Activated CD8-positive, alpha-beta memory T cell treated with anti-CD3 and anti-CD28 coated beads, Interleukin-2, amount 10 ng/mL, durations not matched to agents 7 days and 5 days (primary cell): ENCODE measurements around the gene MINDY4. TPM values are rescaled to one million over a fixed set of nuclear protein-coding genes. Genes with fewer than 3 reads are reported as not detected.

Source experiments
- ATAC-seq: fragments of 150-1000 bp; cut with Tn5 transposase; one replicate; pipeline ENCODE4 v1.10.0; 2021; ENCODE audit warnings: moderate library complexity
- CTCF ChIA-PET: fragments of 350-600 bp; sonication (Branson Sonifier 250); formaldehyde crosslinking; loops from one replicate; lab custom pipeline; 2021; ENCODE audit warnings: antibody characterized with exemption; lab: Charles Lee
- DNase-seq: peaks from one replicate; pipeline ENCODE4 v3.0.0-alpha.2; 2020
- H3K27ac Mint-ChIP-seq: one replicate; pipeline ENCODE4 v1.8.0; 2021; ENCODE audit warnings: mild to moderate bottlenecking, mixed read lengths
- H3K27me3 Mint-ChIP-seq: one replicate; pipeline ENCODE4 v1.8.0; 2021; ENCODE audit warnings: mixed read lengths
- H3K36me3 Mint-ChIP-seq: one replicate; pipeline ENCODE4 v1.8.0; 2021; ENCODE audit warnings: mild to moderate bottlenecking, mixed read lengths
- H3K4me1 Mint-ChIP-seq: one replicate; pipeline ENCODE4 v1.8.0; 2021; ENCODE audit warnings: mixed read lengths
- H3K4me3 Mint-ChIP-seq: one replicate; pipeline ENCODE4 v1.8.0; 2021; ENCODE audit warnings: mild to moderate bottlenecking, moderate library complexity, mixed read lengths
- H3K9me3 Mint-ChIP-seq: one replicate; pipeline ENCODE4 v1.8.0; 2022; ENCODE audit warnings: low read depth, mixed read lengths
- total RNA-seq, 2 experiments: library from RNA; stranded (reverse); gene quantifications; one replicate each; pipeline ENCODE4 v1.2.3, GENCODE V29; 2021

Gene MINDY4
- total RNA-seq, 2 experiments from 2014 or later: 1.1 to 1.3 TPM

GRCh38 chr7:30900053-30900452 is 128.8 kb downstream of the MINDY4 start:
- Mint-ChIP-seq H3K27me3 (no peaks in the 10 kb centered on the region), H3K9me3 (no peaks in the 10 kb centered on the region), H3K4me3 (no peak overlapping the region), H3K4me1 (no peaks in the 10 kb centered on the region), H3K36me3 (no peaks in the 10 kb centered on the region), H3K27ac (no peak overlapping the region)
- DNase-seq (no peak), ATAC-seq (no peak)
- CTCF ChIA-PET: no interaction called here

- Mint-ChIP-seq H3K4me3 (no peak overlapping the region), H3K27ac (no peak overlapping the region), H3K36me3 (no peaks in the 10 kb centered on the region), H3K9me3 (no peaks in the 10 kb centered on the region), H3K4me1 (no peaks in the 10 kb centered on the region), H3K27me3 (no peaks in the 10 kb centered on the region)
- ATAC-seq (no peak), DNase-seq (no peak)
- CTCF ChIA-PET: no interaction called here
Measured at GRCh38 chr7:30900803-30901362, 129.7 kb downstream of the MINDY4 start.

DNA sequence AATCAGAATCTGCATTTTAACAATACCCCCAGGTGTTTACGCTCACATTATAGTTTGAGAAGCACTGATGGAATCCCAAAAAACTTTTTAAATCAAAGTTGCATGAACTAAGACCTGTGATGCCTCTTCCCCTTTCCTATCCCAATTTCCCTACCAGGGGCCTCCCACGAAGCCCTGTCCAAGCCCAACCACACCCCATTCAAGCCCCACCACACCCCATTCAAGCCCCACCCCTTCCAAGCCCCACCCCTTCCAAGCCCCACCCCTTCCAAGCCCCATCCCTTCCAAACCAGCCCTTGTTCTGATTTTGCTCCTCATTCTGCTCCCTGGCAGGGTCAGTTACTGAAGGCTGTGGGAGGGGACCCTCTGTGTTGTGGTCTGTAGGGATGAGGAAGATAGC is 130.6 kb downstream of the MINDY4 start:
- Mint-ChIP-seq H3K4me1 (no peaks in the 10 kb centered on the region), H3K27ac (no peak overlapping the region), H3K9me3 (no peaks in the 10 kb centered on the region), H3K36me3 (no peaks in the 10 kb centered on the region), H3K27me3 (no peaks in the 10 kb centered on the region), H3K4me3 (no peak overlapping the region)
- CTCF ChIA-PET: no interaction called here
- ATAC-seq (no peak), DNase-seq (no peak)

- Mint-ChIP-seq H3K9me3 (no peaks in the 10 kb centered on the region), H3K36me3 (no peaks in the 10 kb centered on the region), H3K4me1 (no peaks in the 10 kb centered on the region), H3K27ac (no peak overlapping the region), H3K27me3 (no peaks in the 10 kb centered on the region), H3K4me3 (no peak overlapping the region)
- CTCF ChIA-PET: no interaction called here
- DNase-seq (no peak), ATAC-seq (no peak)
Measured at GRCh38 chr7:30902466-30902865, 131.2 kb downstream of the MINDY4 start.

- no peak overlapping the region for H3K27ac Mint-ChIP-seq
- no peaks in the 10 kb centered on the region for H3K9me3 Mint-ChIP-seq
- DNase-seq (no peak), ATAC-seq (no peak)
- no peaks in the 10 kb centered on the region for H3K27me3 Mint-ChIP-seq
- H3K4me1 Mint-ChIP-seq: no peaks in the 10 kb centered on the region
- H3K4me3 Mint-ChIP-seq: no peak overlapping the region
- H3K36me3 Mint-ChIP-seq: no peaks in the 10 kb centered on the region
- CTCF ChIA-PET: no interaction called here
Measured at GRCh38 chr7:30903146-30903545, 131.9 kb downstream of the MINDY4 start.

DNA sequence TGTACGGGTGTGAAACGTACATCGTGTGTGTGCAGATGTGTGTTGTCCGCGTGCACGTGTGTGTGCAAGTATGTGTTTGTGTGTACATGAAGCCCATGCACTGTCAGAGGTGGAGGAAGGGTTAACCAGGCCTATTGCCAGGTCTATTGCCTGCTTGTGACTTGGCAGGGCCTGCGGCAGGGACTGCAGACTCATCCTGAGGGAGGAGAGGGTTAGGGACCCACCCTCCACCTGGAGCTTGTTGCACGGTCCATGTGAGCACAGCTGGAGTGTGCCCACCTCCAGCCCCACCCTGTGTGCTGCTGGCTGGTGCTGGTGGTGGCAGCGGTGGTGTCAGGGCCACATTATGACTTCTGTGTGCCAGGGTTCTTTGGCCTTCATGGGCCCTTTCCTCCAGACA is 133.3 kb downstream of the MINDY4 start:
- DNase-seq (no peak), ATAC-seq (no peak)
- CTCF ChIA-PET: no interaction called here
- no peak overlapping the region for H3K27ac Mint-ChIP-seq
- no peak overlapping the region for H3K4me3 Mint-ChIP-seq
- no peaks in the 10 kb centered on the region for H3K27me3 Mint-ChIP-seq
- no peaks in the 10 kb centered on the region for H3K36me3 Mint-ChIP-seq
- H3K9me3 Mint-ChIP-seq: no peaks in the 10 kb centered on the region
- no peaks in the 10 kb centered on the region for H3K4me1 Mint-ChIP-seq

DNA sequence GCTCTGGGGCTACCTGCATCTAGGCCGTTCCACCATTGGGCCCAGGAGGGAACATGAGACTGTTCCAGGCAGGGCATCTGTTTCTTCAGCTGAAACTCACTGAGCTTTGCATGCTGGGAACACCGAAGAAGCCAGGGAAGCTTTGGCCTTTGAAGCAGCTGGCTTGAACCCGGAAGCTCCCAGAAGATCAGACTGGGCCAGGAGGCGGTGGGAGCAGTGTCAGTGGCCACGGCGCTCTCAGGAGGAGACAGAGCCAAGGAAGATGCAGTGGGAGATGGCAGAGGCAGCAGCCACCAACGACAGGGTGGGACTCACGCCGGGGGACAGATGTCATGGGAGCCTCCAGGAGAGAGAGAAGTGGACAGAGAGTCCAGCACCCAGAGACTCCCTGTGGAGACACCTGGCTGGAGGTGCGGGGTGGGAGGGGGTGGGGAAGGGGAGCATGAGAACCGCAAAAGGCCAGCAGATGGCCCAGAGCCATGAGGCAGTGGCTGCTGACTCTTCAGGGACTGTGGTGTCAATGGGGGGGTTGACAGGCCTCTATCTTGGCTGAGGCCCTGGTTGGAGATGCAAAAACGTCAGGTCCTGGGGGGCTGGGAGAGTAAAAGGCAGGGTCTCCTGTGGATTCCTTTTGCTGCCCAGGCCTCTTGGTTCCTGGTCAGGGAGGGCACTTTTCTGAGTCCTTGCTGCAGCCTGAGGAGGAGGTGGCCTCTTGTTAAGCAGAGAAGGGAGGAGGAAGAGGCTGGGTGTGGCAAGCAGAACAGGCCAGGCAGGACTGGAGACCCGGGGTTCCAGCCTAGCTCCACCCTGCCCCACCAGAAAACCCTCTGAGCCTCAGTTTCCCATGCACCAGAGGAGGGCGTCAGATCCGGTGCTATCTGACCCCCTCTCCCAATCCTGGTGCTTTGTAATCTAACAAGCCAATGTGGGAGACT is 134.1 kb downstream of the MINDY4 start:
- DNase-seq: no peak
- Mint-ChIP-seq H3K27me3 (no peaks in the 10 kb centered on the region), H3K36me3 (no peaks in the 10 kb centered on the region), H3K27ac (no peak overlapping the region), H3K4me1 (no peaks in the 10 kb centered on the region), H3K4me3 (no peak overlapping the region), H3K9me3 (no peaks in the 10 kb centered on the region)
- CTCF ChIA-PET: no interaction called here
- no peak for ATAC-seq

DNA sequence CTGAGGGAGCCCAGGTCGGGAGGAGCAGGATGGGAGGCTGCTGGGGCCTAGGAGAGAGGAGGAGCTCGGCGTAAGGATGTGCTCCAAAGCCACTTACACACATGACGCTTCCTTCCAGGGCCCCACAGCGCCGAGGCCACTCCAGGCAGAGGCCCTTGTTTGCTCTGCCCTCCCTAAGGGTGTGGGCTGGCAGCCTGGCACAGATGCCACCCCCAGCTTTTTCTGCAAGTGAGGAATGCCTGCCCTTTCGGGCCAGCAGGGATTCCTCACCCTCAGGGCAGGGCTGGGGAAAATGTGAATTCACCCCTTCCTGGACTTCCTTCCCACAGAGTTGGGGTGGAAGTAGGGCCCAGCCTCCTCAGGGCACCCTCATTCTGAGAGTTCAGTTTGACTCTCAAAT is 134.8 kb downstream of the MINDY4 start:
- Mint-ChIP-seq H3K9me3 (no peaks in the 10 kb centered on the region), H3K27me3 (no peaks in the 10 kb centered on the region), H3K4me3 (no peak overlapping the region), H3K4me1 (no peaks in the 10 kb centered on the region), H3K27ac (no peak overlapping the region), H3K36me3 (no peaks in the 10 kb centered on the region)
- no peak for ATAC-seq
- CTCF ChIA-PET: no interaction called here
- no peak for DNase-seq

- no peak for ATAC-seq
- no peaks in the 10 kb centered on the region for H3K36me3 Mint-ChIP-seq
- no peaks in the 10 kb centered on the region for H3K9me3 Mint-ChIP-seq
- no peaks in the 10 kb centered on the region for H3K27me3 Mint-ChIP-seq
- H3K27ac Mint-ChIP-seq: no peak overlapping the region
- DNase-seq: no peak
- CTCF ChIA-PET: no interaction called here
- no peak overlapping the region for H3K4me3 Mint-ChIP-seq
- H3K4me1 Mint-ChIP-seq: no peaks in the 10 kb centered on the region
Measured at GRCh38 chr7:30906515-30907240, 135.5 kb downstream of the MINDY4 start.

GRCh38 chr7:30907527-30908267 is 136.5 kb downstream of the MINDY4 start:
- Mint-ChIP-seq H3K4me1 (no peaks in the 10 kb centered on the region), H3K27me3 (no peaks in the 10 kb centered on the region), H3K4me3 (no peak overlapping the region), H3K9me3 (no peaks in the 10 kb centered on the region), H3K27ac (no peak overlapping the region), H3K36me3 (no peaks in the 10 kb centered on the region)
- ATAC-seq (no peak), DNase-seq (no peak)
- CTCF ChIA-PET: no interaction called here

- no peaks in the 10 kb centered on the region for H3K27me3 Mint-ChIP-seq
- no peaks in the 10 kb centered on the region for H3K9me3 Mint-ChIP-seq
- no peak overlapping the region for H3K4me3 Mint-ChIP-seq
- no peak overlapping the region for H3K27ac Mint-ChIP-seq
- ATAC-seq: no peak
- CTCF ChIA-PET: no interaction called here
- DNase-seq: no peak
- no peaks in the 10 kb centered on the region for H3K4me1 Mint-ChIP-seq
- H3K36me3 Mint-ChIP-seq: no peaks in the 10 kb centered on the region
Measured at GRCh38 chr7:30908681-30909080, 137.5 kb downstream of the MINDY4 start.

DNA sequence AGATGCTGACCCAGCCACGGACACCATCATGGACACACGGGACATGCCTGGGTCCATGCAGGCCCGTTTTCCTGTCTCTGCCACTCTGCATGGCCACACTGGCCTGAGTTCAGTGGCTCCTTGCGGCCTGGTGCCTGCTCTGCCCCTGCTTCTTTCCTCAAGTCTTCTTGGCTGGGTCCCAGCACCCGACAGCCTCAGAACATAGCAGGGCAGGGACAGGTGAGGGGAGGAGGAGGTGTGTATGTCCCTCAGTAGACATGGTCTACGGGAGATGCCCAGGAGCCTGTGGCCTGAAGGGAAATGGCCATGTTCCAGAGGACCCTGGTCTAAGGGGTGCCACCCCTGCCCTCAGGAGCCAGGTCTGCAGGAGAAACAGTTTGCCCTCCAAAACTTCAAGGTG is 138.2 kb downstream of the MINDY4 start:
- CTCF ChIA-PET: no interaction called here
- Mint-ChIP-seq H3K4me3 (no peak overlapping the region), H3K27ac (no peak overlapping the region), H3K9me3 (no peaks in the 10 kb centered on the region), H3K36me3 (no peaks in the 10 kb centered on the region), H3K4me1 (no peaks in the 10 kb centered on the region), H3K27me3 (no peaks in the 10 kb centered on the region)
- DNase-seq (no peak), ATAC-seq (no peak)

DNA sequence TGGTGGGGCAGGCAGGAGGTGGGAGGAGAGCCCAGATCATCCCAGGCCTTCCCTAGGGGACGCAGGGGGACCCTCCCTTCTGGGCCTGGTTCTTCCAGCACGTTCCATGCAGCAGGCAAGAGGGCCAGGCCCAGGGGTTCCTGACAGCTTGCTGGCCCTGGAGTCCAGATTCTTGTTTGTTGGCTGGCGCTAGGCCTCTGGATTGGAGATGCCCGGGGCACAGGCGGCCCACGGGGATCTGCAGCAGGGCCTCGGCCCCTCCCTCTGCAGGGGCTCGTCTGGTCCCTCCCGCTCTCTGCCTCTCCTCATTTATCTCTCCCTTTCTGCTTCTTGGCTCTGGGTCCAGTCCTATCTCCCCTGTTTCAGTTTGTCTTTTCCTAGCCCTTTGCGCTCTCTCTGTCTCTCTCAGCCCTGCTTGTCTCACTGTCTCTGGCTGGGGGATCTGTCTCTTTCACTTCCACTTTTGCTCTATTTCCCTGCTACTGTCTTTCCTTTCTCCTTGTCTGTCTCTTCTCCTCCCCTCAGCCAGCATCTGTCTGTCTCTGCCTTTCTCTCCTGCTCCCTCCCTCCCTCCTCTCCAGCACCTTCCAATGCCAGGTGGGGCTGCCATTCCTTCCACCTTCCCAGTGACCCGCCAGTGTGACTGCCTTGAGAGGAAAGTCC is 139.3 kb downstream of the MINDY4 start:
- Mint-ChIP-seq H3K27ac (no peak overlapping the region), H3K9me3 (no peaks in the 10 kb centered on the region), H3K27me3 (no peaks in the 10 kb centered on the region), H3K4me1 (no peaks in the 10 kb centered on the region), H3K4me3 (no peak overlapping the region), H3K36me3 (no peaks in the 10 kb centered on the region)
- no peak for ATAC-seq
- no peak for DNase-seq
- CTCF ChIA-PET: no interaction called here
